NCI-H2029 (cell line): ENCODE measurements around the gene SIAH2.
"Not testable (repeated sequence)": the region's sequence is repeated elsewhere in the genome, so short reads cannot be mapped to it uniquely, and the experiment has no call there.

Source experiments
- DNase-seq: peaks from one replicate; lab custom pipeline; 2025; lab: John Stamatoyannopoulos, UW

SIAH2 gene, protein sequence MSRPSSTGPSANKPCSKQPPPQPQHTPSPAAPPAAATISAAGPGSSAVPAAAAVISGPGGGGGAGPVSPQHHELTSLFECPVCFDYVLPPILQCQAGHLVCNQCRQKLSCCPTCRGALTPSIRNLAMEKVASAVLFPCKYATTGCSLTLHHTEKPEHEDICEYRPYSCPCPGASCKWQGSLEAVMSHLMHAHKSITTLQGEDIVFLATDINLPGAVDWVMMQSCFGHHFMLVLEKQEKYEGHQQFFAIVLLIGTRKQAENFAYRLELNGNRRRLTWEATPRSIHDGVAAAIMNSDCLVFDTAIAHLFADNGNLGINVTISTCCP

DNA sequence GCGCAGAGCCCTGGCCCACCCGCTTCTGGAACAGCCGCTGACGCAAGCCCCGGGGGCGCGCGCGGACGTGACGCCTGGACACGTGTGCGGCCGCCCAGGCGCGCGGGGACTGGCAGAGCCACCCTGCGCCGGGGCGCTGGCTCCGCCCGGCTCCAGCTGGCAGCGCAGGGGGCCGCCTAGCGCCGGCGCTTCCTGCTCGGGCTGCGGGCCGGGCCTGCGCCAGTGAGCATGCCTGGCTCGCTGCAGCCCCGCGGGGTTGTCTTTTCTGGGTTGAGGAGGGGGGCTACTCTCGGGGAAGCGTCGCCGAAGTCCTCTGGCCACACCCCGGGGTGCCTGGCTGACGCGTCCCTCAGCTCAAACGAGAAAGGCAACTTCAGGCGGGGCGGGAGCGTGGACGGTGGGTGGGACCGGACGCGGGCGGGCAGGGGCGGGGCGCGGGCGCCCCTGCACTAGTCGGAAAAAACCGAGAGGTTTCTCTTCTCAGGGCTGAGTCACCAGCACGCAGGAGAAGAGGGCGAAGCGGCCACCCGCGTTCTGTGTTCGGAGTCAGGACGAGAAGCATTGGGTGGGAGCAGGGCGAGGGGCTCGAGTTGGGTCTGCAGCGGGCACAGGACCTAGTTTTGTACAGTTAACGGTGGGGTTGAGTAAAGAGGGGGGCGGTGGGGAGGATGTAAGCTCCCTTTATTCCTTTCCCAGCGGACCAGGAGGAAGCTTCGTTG, at the start of gene SIAH2:
SIAH2 (minus strand) TSS at position 48 of the 719 bp plus-strand sequence. CDS start 320 bp downstream, outside the sequence.
- peak; percentile 83 for DNase-seq

DNA sequence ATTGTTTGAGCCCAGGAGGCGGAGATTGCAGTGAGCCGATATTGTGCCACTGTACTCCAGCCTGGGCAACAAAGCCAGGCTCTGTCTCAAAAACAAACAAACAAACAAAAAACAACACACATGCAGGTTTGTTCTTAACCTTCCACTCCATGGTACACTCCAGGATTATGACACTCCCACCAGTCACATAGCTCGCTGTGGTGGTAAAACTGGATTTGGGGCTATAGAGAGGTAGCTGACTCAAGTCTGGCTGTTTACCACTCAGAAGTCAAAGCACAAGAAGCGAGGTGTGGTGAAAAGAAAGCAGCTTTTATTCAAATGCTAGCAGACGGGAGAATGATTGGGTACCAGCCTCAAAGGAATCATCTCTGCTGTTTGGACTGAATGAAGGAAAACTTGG, 49.0 kb upstream of the SIAH2 start:
- no peak for DNase-seq

DNA sequence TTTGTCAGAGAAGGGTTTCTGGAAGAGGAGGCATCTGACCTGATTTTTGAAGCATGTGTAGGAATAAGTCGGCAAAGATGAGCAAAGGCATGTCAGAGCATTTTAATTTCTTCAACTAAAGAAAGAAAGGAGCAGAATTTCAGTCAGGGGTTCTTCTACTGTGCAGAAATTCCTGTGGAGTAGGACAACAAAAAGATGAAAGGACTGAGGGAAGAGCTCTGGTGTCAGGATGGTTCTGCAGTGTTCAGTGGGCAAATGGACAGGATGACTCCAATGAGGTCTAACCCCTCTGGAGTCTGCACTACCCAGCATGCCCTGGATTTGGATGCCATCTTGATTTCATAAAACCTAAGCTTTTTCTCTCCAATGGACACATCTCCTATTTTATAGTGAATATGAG, 47.7 kb upstream of the SIAH2 start:
- no peak for DNase-seq

DNA sequence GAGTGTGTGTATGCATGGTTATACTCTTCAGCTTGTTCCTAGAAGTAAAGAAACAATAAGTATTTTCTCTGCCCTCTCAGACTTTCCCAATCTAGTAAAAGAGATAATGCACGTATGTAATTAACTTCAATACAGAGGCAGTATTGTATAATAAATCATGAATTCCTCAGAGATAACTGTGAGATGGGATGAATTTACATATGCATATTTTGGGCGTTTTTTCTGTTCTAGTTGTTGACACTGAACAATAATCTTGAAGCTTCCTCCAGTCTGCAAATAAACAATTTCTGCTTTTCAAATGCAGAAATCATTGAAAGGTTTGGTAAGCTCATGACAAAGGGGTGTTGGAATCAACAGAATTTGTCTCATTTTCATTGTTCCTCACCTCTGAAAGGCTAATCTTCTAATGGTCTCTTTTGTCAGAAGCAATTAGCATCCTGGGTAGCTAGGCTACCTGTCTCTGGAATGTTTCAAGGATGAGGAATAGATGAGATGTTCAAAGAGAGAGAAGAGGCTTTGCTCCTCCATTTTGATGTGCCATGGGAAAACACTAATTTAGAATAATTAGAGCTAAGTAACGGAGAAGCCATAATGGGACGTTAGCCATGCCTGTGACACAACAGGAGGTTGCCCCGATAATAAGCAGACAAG, 43.3 kb upstream of the SIAH2 start:
- no peak for DNase-seq

DNA sequence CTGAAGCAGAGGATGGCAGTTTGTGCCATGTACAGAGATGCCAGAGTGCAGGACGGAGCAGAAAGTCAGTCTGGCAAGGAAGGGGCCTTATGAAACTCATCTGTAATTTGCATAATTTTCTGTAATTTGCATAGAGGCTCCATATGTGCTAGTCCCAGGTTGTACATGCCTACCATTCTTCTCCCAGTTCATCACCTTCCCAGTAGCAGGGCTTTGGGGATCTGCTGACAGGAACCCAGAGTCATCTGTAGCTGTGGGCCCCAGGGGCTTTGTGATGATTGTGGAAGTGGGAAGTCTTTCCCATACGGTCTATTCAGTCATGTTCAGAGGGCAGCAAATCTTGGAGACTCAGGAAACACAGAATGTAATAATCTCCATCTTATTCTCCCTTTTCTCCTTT, 42.4 kb upstream of the SIAH2 start:
- no peak for DNase-seq

DNA sequence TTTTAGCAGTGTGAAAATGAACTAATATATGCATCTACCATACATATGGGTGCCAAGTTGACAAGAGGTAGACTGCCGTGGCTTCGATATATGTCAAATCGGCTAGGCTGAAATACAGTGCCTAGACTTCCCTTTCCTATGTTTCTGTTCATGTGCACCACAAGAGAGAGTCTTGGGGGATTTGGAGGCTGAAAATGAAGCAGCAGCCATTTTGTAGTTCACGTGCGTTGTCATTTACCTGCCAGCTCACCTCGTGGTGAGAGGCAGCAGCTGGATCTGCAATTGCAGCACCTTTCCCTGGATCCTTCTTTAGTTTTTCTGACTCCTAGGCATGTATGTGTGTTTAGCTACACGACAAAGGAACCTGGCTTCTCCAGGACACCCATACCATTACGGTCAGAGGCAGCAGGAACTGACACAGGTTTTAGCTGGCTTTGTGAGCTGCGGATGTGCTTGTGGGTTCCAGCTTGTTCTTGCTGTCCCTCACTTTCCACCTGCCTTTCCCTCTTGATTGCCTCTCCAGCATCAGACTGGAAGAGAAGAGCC, 40.5 kb upstream of the SIAH2 start:
- DNase-seq, result no peak

DNA sequence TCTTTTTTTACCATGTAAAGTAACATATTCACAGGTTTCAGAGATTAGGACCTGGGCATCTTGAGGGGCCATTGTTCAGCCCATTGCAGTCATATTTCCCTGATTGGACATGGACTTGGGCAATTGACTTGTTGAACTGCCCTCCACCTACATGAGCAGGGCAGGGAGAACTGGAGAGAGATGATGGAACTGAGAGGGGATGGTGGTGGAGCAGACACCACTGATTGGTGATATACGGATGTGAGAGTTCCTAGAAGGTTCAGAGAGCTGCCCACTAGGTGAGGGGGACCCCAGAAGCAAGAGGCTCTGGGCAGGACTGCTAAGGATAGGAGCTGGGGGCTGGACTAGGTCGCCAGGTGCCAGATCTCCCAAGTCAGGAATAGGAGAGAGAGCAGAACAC, 37.8 kb upstream of the SIAH2 start:
- DNase-seq, result no peak

DNA sequence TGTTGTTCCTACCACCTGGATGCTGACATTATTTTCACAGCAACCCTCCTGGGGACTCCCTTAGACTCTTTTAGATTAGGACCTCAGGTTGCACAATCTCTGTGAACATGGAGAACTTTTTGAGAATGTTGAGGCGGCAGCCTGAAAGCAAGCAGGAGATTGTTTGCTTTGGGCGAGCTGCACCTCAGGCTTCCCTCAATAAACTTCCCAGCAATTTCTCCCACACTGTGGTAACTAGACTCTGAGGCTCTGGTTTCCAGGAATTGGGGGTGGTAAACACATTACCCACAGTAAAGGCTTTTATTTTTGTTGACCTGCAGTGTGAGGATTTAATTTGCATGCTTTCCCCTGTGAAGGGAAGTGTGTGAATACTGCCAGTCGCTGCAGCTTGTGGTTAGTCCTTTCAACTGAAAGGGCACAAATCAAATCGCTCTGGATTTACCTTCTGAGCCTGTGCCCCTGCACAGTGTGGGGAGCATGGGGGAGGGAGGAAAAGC, 35.2 kb upstream of the SIAH2 start:
- DNase-seq, result no peak

DNA sequence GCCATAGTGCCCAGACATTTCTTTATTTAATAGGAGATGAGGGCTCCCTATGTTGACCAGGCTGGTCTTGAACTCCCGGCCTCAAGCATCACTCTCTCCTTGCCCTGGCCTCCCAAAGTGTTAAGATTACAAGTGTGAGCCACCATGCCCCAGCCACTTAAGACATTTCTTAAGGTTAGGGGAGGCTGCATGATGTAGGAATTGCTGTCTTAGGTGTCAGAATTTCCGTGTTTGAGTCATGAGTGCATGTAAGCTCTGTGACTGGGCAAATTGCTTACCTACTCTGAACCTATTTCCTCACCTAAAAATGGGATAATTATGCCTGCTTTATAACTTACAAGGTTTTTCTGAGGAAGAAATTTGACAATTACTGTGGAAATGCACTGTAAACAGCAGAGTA, 34.2 kb upstream of the SIAH2 start:
- no peak for DNase-seq

DNA sequence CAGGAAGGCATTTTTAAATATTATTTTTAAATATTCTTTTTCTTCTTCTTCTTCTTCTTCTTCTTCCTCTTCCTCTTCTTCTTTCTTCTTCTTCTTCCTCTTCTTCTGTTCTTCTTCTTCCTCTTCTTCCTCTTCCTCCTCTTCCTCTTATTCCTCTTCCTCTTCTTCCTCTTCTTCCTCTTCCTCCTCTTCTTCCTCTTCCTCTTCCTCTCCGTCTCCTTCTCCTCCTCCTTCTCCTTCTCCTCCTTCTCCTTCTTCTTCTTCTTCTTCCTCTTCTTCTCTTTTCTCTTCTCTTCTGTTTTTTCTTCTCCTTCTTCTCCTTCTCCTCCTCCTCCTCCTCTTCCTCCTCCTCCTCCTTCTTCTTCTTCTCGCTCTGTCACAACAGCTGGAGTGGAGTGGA, 33.6 kb upstream of the SIAH2 start:
- not testable (repeated sequence) for DNase-seq

DNA sequence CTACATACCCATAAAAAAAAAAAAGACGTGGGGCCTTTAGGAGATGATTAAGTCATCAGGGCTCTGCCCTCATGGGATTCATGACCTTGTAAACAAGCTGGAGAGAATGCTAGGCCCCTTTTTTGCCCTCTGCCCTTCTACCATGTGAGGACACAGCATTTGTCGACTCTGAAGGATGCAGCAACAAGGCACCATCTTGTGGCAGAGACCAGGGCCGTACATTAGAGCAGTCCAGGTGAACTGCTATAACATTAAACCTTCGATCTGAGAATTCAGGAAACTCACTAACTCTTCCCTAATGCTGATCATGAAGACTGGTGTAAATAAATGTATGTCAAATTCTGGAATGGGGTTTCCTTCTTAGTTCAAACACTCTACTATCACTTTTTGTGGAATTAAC, 30.7 kb upstream of the SIAH2 start:
- no peak for DNase-seq

DNA sequence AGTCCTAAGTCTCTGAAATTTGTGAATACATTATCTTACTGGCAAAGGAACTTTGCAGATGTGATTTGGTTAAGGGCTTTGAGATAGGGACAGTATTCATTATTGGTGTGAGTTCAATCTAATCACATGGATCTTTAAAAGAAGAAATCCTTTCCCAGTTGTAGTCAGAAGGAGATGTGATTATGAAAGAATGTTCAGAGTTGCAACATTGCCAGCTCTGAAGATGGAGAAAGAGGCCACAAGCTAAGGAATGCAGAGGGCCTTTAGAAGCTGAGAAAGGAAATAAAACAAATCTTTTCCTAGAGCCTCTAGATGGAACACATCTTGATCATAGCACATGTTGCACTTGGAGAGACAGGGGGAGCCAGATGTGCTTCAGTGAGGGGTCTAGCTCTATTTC, 27.7 kb upstream of the SIAH2 start:
- DNase-seq, result no peak

DNA sequence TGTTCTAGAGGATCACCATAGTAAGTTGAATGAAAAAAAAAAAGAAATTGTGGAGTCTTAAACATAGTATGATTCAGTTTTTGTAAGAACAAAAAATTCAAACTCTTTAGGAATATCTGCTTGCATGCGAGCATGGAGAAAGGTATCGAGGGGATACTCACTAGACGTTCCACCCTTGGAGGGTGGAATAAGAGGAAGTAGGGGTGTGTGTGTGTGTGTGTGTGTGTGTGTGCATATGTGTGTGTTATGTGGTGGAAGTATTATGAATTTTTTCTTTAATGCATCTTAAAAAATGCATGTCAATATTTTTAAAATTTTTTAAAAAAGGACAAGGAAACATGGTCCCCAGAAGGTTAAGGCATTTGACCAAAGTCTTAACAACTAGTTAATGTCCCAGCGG, 26.5 kb upstream of the SIAH2 start:
- no peak for DNase-seq

DNA sequence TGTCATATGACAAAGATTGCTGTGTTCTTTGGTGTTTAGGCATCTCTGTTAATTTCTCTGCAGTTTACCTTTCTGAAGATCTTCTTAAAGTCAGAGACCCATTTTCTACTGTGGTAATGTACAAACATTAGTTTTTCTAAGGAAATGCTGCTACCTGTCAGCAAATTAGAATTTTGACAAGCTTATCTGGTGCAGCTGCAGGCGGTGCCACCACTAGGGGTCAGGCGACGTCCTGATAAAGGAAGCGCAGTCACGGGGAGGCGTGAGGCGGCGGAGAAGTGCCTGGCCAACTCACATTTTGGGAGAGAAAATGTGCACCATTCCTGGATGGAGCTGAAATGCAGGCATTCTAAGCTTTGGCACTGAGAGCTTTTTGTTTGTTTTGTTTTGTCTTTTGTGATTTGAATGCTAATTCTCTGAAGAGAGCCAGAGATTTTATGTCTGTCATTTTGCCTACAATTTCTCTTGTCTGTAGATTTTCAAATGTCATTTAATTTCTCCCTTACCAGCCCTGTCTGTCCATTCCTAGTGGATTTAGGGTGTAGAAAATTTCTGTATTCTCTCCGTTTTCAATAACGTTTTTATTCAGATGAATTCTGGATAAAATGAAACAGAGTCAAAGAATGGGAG, 24.9 kb upstream of the SIAH2 start:
- peak; percentile 60 for DNase-seq

DNA sequence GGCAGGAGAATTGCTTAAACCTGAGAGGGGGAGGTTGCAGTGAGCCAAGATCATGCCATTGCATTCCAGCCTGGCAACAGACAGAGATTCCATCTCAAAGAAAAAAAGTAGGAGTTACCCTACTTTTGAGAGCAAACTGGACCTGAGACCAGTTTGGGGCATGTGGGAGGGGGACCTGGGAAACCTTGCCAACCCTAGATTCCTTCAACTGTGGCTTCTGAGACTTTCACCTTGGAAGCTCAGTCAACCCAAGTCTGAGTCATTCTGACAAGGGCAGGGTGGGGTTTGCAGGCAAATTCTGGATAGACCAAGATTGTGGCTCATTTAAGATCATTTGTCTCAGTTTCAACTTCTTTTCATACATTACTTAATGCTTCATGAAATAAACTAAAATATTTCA, 23.8 kb upstream of the SIAH2 start:
- DNase-seq, result no peak

DNA sequence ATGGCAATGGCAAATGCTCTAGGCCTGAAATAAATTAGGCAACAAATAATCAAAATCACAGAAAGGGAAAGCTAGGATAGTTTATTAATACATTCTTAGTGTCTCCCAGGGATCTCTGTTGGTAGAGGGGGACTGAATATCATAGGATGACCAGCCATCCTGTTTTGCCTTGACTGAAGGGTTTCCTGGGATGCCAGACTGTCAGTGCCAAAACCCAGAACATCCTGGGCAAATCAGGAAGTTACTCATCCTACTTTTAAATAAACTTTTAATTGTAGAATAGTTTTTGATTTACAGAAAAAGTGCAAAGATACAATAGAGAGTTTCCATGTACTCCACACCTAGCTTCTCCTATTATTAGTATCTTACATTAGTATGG, 21.8 kb upstream of the SIAH2 start:
- DNase-seq, result no peak

DNA sequence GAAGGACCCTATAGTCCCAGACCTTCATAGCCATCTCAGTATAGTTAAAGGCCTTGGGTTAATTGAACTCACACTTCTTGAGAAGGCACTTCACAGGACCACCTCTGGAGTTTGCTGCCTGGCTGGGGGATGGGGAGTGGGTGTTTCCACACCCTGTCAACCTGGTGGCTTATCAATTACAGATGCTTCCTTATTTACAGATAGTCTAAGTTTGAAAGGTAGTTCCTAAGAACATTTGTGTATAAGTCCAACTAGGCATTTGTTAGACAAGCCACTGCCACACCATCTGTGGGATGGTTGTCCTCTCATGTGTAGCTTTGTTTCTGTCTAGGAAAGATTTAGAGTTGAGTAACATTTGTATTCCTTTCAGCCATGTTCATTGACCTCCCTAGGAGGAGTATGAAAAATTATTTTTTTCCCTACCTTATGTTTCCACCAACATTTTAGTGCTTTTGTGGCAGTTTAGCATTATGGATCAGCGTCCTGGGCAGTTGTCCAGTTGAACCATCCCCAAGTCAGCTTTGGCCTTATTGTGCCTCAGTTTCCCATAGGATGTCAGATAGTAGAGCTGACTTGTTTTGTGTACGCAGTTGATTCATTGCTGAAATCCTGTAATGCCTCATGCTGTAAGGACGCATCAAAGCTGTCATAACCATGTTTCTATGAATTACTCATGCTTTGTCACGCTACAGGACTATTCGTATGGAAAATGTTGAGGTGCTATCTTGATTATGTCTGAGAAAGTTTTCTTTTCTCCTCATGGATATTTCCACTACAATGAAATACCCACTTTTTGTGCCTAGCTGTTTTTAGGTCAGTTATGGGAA, 21.2 kb upstream of the SIAH2 start:
- no peak for DNase-seq

DNA sequence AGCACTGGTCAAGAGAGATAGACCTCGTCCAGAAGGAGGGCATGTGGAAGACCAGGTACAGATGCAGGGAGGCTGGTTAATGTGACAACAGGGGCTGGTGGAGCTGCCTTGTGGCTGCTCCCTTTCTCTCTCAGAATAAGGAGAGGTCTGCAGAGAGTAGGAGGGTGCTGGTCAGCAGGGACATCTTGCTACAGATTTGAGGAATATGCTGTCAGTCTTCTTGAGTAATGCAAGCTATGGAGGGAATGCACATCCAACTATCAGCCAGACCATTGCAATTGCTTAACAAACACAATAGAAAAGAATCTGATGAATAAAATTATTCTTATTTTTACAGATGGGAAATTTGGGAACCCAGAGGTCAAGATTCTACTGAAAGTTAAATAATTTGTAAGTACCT, 20.3 kb upstream of the SIAH2 start:
- no peak for DNase-seq

DNA sequence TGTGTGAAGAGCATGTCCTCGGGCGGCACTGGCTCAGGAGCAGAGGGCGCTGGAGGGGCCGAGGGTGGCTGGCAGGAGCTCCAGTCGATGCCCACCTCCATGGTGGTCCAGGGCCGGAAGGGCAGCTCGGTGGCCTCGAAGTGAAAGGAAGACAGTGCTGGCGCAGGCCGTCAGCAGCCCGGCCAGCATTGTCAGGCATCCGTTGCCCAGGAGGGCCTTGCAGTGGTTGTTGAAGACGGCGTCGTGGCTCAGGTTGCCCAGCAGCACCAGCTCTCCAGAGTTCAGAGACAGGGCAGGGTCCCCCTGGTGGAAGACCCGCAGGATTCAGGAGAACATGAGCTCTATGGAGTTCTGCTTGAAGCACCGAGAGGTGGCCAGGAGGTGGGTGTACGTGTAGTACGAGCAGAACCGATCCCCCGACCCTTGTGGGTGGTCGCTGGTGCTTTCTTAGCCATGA, 16.5 kb upstream of the SIAH2 start:
- DNase-seq, result no peak

DNA sequence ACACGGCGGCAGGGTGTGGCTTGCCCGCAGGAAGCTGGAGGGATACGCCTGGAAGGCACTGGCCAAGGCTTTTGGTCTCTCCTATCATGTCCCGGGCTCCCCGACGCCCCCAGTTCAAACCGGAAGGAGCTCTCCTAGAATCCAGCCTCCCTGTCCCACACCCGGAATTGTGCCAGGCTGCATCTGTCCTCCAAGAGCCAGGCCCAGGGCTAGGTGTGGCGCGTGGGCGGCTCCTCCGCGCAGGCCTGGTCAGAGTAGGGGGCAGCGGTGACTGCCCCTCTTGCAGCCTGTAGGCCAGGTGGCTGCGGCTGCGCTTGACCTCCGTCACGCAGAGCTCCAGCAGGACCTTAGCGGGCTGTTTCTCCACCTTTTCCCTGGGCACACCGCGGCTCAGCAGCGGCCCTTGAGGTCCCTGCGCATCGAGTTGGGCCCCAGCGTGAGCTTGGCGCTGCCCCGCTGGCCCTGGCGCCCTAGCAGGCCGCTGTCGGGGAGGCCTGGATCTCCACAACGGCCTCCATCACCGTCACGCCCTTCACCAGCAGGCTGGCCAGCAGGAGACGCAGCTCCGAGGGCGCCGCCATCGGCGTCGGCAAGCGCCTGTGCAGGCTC, 15.9 kb upstream of the SIAH2 start:
- DNase-seq, result no peak
